ENCODE data around the gene CGNL1. TPM values are rescaled to one million over a fixed set of nuclear protein-coding genes. Genes with fewer than 3 reads are reported as not detected.

CGNL1 gene
- total RNA-seq, 1 donor from 2014 or later: 2.8 TPM

DNA sequence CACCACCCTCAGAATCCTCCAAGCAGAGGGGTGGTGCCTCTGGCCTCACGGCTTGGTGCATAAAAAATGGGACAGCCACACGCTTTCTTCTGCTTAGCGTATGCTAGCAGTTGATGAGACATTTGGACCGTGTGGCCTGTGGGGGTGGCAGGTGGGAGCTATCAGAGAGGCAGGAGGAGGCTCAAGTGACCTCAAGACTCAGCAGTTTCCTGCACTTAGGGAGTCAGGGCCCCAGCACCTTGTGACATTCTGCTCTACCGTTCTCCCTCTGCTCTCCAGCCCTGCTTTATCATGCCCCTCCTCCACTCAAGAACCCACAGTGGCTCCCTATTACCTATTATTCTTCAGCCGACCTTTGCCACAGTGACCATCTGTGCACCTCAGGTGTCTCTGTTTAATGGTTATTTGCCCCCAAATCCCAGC lies 41.0 kb upstream of the CGNL1 start:
- H3K36me3 ChIP-seq (ENCODE audit: control insufficient read depth, insufficient read depth, low read length): no peaks in the 10 kb centered on the region
- DNase-seq (ENCODE audit: low read depth): no peak
- H3K4me3 ChIP-seq (ENCODE audit: low read depth, low read length): no peak overlapping the region
- H3K27me3 ChIP-seq (ENCODE audit: control insufficient read depth, insufficient read depth, low read length): no peaks in the 10 kb centered on the region
- TF ChIP-seq, protein P1, sequence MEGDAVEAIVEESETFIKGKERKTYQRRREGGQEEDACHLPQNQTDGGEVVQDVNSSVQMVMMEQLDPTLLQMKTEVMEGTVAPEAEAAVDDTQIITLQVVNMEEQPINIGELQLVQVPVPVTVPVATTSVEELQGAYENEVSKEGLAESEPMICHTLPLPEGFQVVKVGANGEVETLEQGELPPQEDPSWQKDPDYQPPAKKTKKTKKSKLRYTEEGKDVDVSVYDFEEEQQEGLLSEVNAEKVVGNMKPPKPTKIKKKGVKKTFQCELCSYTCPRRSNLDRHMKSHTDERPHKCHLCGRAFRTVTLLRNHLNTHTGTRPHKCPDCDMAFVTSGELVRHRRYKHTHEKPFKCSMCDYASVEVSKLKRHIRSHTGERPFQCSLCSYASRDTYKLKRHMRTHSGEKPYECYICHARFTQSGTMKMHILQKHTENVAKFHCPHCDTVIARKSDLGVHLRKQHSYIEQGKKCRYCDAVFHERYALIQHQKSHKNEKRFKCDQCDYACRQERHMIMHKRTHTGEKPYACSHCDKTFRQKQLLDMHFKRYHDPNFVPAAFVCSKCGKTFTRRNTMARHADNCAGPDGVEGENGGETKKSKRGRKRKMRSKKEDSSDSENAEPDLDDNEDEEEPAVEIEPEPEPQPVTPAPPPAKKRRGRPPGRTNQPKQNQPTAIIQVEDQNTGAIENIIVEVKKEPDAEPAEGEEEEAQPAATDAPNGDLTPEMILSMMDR (IDR thresholded peaks at IDR 0.05; ENCODE audit: insufficient read depth, low read length, poor library complexity, severe bottlenecking): no peak

DNA sequence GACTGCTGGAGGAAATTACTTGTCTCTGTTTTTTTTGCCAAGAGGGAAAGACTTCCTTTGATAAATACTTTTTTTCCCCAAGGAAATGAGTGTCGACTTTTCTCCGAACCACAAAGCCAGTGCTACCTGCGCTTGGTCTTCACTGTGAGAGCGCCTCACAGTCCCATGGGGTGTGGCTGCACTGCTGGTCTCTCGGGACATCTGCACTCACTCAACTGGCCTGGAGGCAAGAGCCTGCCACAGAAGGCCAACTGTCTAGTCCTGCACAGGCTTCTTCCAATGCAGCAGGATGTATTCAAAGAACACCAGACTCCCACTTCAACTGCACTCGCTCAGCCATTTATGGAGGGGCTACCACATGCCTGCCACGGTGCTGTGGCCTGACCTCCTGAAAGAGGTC lies 40.6 kb upstream of the CGNL1 start:
- no peaks in the 10 kb centered on the region for H3K27me3 ChIP-seq (ENCODE audit: control insufficient read depth, insufficient read depth, low read length)
- no peak for DNase-seq (ENCODE audit: low read depth)
- TF ChIP-seq, protein P1 (IDR thresholded peaks at IDR 0.05; ENCODE audit: insufficient read depth, low read length, poor library complexity, severe bottlenecking): no peak

DNA sequence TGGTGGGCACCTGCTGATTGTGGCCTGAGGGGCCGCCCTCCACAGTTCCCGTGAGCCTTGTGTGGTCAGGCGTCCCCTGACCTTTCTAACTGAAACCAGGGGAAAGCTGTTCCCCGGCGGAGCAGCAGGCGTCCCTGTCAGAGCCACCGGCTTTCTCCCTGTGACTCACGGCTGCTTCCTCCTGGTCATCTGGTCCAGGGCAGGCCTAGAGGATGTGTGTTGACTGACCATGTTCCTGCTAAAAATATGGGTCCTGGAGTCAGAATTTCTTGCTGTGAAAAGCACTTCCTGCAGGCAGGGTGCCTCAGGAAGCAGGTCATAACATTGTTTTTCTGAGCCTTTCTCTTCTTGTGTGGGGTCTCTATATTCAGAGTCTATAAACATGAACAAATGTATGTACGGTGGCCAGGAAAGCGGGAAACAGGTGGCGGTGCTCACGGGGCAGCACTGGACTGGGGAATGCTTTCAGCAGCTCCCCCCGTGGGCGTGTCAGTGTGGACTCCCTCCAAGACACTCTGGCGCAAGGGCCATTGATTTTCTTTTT lies 38.4 kb upstream of the CGNL1 start:
- no peaks in the 10 kb centered on the region for H3K36me3 ChIP-seq (ENCODE audit: control insufficient read depth, insufficient read depth, low read length)
- DNase-seq (ENCODE audit: low read depth): no peak
- H3K4me3 ChIP-seq (ENCODE audit: low read depth, low read length): no peak overlapping the region
- TF ChIP-seq, protein P1 (IDR thresholded peaks at IDR 0.05; ENCODE audit: insufficient read depth, low read length, poor library complexity, severe bottlenecking): peak; percentile 16
- no peaks in the 10 kb centered on the region for H3K27me3 ChIP-seq (ENCODE audit: control insufficient read depth, insufficient read depth, low read length)

More for the DNA sequence above, 40.6 kb upstream of the CGNL1 start:
- Histone ChIP-seq H3K36me3 (ENCODE audit: control insufficient read depth, insufficient read depth, low read length) (no peaks in the 10 kb centered on the region), H3K4me3 (ENCODE audit: low read depth, low read length) (no peak overlapping the region)

DNA sequence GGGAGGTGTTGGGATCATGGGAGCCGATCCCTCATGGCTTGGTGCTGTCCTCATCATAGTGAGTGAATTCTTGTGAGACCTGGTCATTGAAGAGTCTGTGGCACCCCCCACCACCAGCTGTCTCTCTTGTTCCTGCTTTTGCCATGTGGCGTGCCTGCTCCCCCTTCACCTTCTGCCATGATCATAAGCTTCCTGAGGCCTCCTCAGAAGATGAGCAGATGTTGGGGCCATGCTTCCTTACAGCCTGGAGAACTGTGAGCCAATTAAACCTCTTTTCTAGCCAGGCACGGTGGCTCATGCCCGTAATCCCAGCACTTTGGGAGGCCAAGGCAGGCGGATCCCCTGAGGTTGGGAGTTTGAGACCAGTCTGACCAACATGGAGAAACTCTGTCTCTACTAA lies 37.0 kb upstream of the CGNL1 start:
- H3K36me3 ChIP-seq (ENCODE audit: control insufficient read depth, insufficient read depth, low read length): no peaks in the 10 kb centered on the region
- no peaks in the 10 kb centered on the region for H3K27me3 ChIP-seq (ENCODE audit: control insufficient read depth, insufficient read depth, low read length)
- TF ChIP-seq, protein P1 (IDR thresholded peaks at IDR 0.05; ENCODE audit: insufficient read depth, low read length, poor library complexity, severe bottlenecking): no peak
- no peak overlapping the region for H3K4me3 ChIP-seq (ENCODE audit: low read depth, low read length)
- DNase-seq (ENCODE audit: low read depth): no peak

DNA sequence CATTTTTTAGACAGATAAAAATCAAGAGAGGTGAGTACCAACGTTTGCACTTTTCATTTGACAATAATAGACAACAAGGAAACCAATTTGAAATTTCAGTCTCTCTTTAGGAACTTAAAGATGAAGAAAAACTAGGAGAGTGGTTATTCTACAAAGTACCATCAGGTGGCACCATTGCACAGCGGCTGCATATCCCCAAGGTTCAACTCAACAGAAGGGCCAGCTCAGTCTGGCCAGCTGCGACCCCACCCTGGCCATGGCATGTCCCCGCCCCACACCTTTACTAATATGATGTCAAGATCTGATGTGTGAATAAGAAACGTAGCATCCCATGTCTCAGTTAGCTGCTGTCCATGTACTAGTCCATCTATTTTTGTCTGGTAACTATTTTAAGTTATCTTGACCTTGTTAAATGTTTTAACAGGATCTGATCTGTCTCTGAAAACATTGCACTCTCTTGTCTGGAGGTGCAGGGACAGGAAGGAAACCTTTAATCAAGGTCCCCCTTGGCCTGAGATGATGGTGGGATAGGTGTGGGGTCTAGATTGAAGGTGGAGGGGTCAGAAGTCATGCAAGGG lies 35.5 kb upstream of the CGNL1 start:
- H3K36me3 ChIP-seq (ENCODE audit: control insufficient read depth, insufficient read depth, low read length): no peaks in the 10 kb centered on the region
- no peaks in the 10 kb centered on the region for H3K27me3 ChIP-seq (ENCODE audit: control insufficient read depth, insufficient read depth, low read length)
- H3K4me3 ChIP-seq (ENCODE audit: low read depth, low read length): no peak overlapping the region
- TF ChIP-seq, protein P1 (IDR thresholded peaks at IDR 0.05; ENCODE audit: insufficient read depth, low read length, poor library complexity, severe bottlenecking): peak; percentile 84
- no peak for DNase-seq (ENCODE audit: low read depth)

DNA sequence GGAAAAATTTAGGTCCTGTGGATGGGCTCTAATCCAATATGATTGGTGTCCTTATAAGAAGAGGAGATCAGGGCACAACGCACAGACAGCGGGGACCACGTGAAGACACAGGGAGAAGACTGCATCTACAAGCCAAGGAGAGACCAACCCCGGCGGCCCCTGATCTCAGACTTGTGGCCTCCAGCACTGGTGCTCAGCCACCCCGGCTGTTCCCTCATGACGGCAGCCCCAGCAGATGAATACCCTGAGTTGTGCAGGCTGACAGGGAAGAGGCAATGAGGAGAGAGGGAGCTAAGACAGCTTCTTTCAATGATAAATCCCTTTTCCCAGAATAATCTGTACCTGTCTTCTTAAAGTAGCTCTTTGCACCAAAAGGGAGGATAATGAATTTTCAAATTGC lies 33.3 kb upstream of the CGNL1 start:
- Histone ChIP-seq H3K4me3 (ENCODE audit: low read depth, low read length) (no peak overlapping the region), H3K27me3 (ENCODE audit: control insufficient read depth, insufficient read depth, low read length) (no peaks in the 10 kb centered on the region), H3K36me3 (ENCODE audit: control insufficient read depth, insufficient read depth, low read length) (no peaks in the 10 kb centered on the region)
- no peak for DNase-seq (ENCODE audit: low read depth)
- TF ChIP-seq, protein P1 (IDR thresholded peaks at IDR 0.05; ENCODE audit: insufficient read depth, low read length, poor library complexity, severe bottlenecking): no peak

All from kidney epithelial cell (primary cell).